Measurements from ENCODE around the gene SNRNP35.
"Not testable (repeated sequence)": the region's sequence is repeated elsewhere in the genome, so short reads cannot be mapped to it uniquely, and the experiment has no call there.

The SNRNP35 gene

GRCh38 chr12:123450636-123451035, 7.3 kb upstream of the SNRNP35 start:
- ChIA-PET CTCF (no interaction called here), POLR2A (interaction anchor here (0.5 to 1.4 kb wide), 4 partner anchors 94 to 1465 kb away, joined by 3 read pairs; partner anchors contain the start of gene TMED2)
- Histone ChIP-seq H3K36me3 (ENCODE audit: control insufficient read depth in 2 of 2, insufficient read depth in 1 of 2, low read length in 2 of 2) (no peaks in the 10 kb centered on the region), H3K27ac (ENCODE audit: extremely low read depth, low read depth, low read length) (no peak overlapping the region), H3K4me3 (ENCODE audit: low read depth, low read length) (no peak overlapping the region), H3K9me3 (ENCODE audit: control insufficient read depth, insufficient read depth, low read depth, low read length) (no peaks in the 10 kb centered on the region), H3K4me1 (ENCODE audit: control insufficient read depth, insufficient read depth, low read length) (peaks cover 7% of the 10 kb centered on the region; the same call in 1 of the 2 replicates)
- TF ChIP-seq HOXC10 (CRISPR knock-in tag; IDR thresholded peaks at IDR 0.05), result no peak

- H3K36me3 ChIP-seq (ENCODE audit: control insufficient read depth in 2 of 2, insufficient read depth in 1 of 2, low read length in 2 of 2); H3K9me3 ChIP-seq (ENCODE audit: control insufficient read depth, insufficient read depth, low read depth, low read length); H3K27ac ChIP-seq (ENCODE audit: extremely low read depth, low read depth, low read length); H3K4me1 ChIP-seq (ENCODE audit: control insufficient read depth, insufficient read depth, low read length); H3K4me3 ChIP-seq (ENCODE audit: low read depth, low read length); CTCF ChIA-PET: not testable (repeated sequence)
- POLR2A ChIA-PET, result interaction anchor here (0.6 to 1.4 kb wide), 7 partner anchors 25 to 318 kb away, joined by 3 to 8 read pairs (median 4); partner anchors contain the start of genes SBNO1 and TMED2
These were observed 5.7 kb upstream of the SNRNP35 start for GRCh38 chr12:123452276-123452550.

GRCh38 chr12:123453165-123453564, 4.8 kb upstream of the SNRNP35 start:
- ChIA-PET POLR2A (no interaction called here), CTCF (no interaction called here)
- Histone ChIP-seq H3K4me1 (ENCODE audit: control insufficient read depth, insufficient read depth, low read length) (no peaks in the 10 kb centered on the region), H3K4me3 (ENCODE audit: low read depth, low read length) (no peak overlapping the region), H3K9me3 (ENCODE audit: control insufficient read depth, insufficient read depth, low read depth, low read length) (no peaks in the 10 kb centered on the region), H3K36me3 (ENCODE audit: control insufficient read depth in 2 of 2, insufficient read depth in 1 of 2, low read length in 2 of 2) (no peaks in the 10 kb centered on the region), H3K27ac (ENCODE audit: extremely low read depth, low read depth, low read length) (no peak overlapping the region)
- no peak for TF ChIP-seq EGR2 (tag by site-specific recombination; IDR thresholded peaks at IDR 0.05; ENCODE audit: low read depth)
- TF ChIP-seq ZNF529 (tag by site-specific recombination; IDR thresholded peaks at IDR 0.05; ENCODE audit: insufficient replicate concordance), result no peak
- no peak for TF ChIP-seq ZNF555 (tag by site-specific recombination; conservative IDR thresholded peaks at IDR 0.05)
- TF ChIP-seq ZNF140 (tag by site-specific recombination; IDR thresholded peaks at IDR 0.05), result no peak
- TF ChIP-seq BCL11A (tag by site-specific recombination; IDR thresholded peaks at IDR 0.05; ENCODE audit: low read depth), result no peak
- no peak for TF ChIP-seq ZNF501 (tag by site-specific recombination; IDR thresholded peaks at IDR 0.05)
- no peak for TF ChIP-seq ZNF404 (tag by site-specific recombination; IDR thresholded peaks at IDR 0.05)
- no peak for TF ChIP-seq ZNF23 (tag by site-specific recombination; IDR thresholded peaks at IDR 0.05; ENCODE audit: borderline replicate concordance)
- no peak for TF ChIP-seq ZNF747 (tag by site-specific recombination; IDR thresholded peaks at IDR 0.05)
- TF ChIP-seq ZBTB8A (tag by site-specific recombination; IDR thresholded peaks at IDR 0.05), result no peak
- no peak for TF ChIP-seq ZSCAN16 (tag by site-specific recombination; IDR thresholded peaks at IDR 0.05)
- TF ChIP-seq ZNF341 (tag by site-specific recombination; IDR thresholded peaks at IDR 0.05; ENCODE audit: low read depth), result no peak

DNA sequence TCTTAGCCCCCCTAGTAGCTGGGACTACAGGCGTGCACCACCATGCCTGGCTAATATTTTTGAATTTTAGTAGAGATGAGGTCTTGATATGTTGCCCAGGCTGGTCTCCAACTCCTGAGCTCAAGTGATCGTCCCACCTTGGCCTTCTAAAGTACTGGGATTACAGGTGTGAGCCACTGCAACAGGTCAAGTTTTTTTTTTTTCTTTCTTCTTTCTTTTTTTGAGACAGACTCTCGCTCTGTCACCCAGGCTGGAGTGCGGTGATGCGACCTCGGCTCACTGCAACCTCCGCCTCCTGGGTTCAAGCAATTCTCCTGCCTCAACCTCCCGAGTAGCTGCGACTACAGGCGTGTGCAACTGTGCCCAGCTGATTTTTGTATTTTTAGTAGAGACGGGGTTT, 5.2 kb downstream of the SNRNP35 start:
- H3K4me3 ChIP-seq (ENCODE audit: low read depth, low read length); H3K27ac ChIP-seq (ENCODE audit: extremely low read depth, low read depth, low read length); H3K4me1 ChIP-seq (ENCODE audit: control insufficient read depth, insufficient read depth, low read length); H3K9me3 ChIP-seq (ENCODE audit: control insufficient read depth, insufficient read depth, low read depth, low read length); CTCF ChIA-PET: not testable (repeated sequence)
- POLR2A ChIA-PET, result interaction anchor here (1.2 kb wide), 1 partner anchor 139 kb away, joined by 5 read pairs; no protein-coding TSS in a partner anchor
- H3K36me3 ChIP-seq (ENCODE audit: control insufficient read depth in 2 of 2, insufficient read depth in 1 of 2, low read length in 2 of 2), result peaks cover 14 to 21% of the 10 kb centered on the region in 2 experiments
- TF ChIP-seq SCRT2 (tag by site-specific recombination; IDR thresholded peaks at IDR 0.05), result peak; percentile 85
- TF ChIP-seq SCRT1 (tag by site-specific recombination; IDR thresholded peaks at IDR 0.05; ENCODE audit: borderline replicate concordance), result peak; percentile 87

DNA sequence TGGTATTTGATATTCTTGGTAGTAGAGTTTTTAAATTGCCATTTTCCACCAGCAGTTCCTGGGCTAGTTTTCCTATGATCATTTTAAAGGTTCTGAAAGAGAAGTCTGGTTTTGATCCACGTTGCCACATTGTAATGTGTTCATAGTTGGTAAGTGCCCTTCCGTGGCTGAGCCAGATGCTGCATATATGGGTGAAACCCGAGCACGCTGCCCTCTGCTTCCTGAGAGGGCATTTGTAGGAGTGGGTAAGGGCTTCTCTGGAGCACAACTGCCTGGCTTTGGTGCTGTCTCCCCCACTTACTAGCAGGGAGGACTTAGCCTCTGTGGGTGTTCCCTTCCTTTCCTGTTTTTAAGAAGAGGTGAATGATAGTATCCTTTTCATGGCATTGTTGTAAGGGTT, 7.1 kb downstream of the SNRNP35 start:
- ChIA-PET CTCF (interaction anchor here (0.5 kb wide), 1 partner anchor 166 kb away, joined by 3 read pairs; no protein-coding TSS in a partner anchor), POLR2A (no interaction called here)
- H3K27ac ChIP-seq (ENCODE audit: extremely low read depth, low read depth, low read length), result no peak overlapping the region

More for the DNA sequence above, 7.1 kb downstream of the SNRNP35 start:
- H3K4me3 ChIP-seq (ENCODE audit: low read depth, low read length), result no peak overlapping the region
- peaks cover 17 to 21% of the 10 kb centered on the region in 2 experiments for H3K36me3 ChIP-seq (ENCODE audit: control insufficient read depth in 2 of 2, insufficient read depth in 1 of 2, low read length in 2 of 2)
- TF ChIP-seq ZNF426 (tag by site-specific recombination; IDR thresholded peaks at IDR 0.05), result no peak
- no peak for TF ChIP-seq ZNF629 (tag by site-specific recombination; IDR thresholded peaks at IDR 0.05)
- no peaks in the 10 kb centered on the region for H3K4me1 ChIP-seq (ENCODE audit: control insufficient read depth, insufficient read depth, low read length)
- no peaks in the 10 kb centered on the region for H3K9me3 ChIP-seq (ENCODE audit: control insufficient read depth, insufficient read depth, low read depth, low read length)

All from HEK293 (cell line).